HG03095 (cell line): ENCODE results near the gene ID4.
"Not testable (repeated sequence)": the region's sequence is repeated elsewhere in the genome, so short reads cannot be mapped to it uniquely, and the experiment has no call there.

Experiments used
- ATAC-seq: cut with Tn5 transposase; IDR thresholded peaks from one replicate; pipeline ENCODE4 v1.9.1; 2021; ENCODE audit warnings: moderate library complexity; ENCODE audit not compliant: unreplicated experiment

Gene ID4

GRCh38 chr6:19831358-19831757 lies 5.8 kb upstream of the ID4 start:
- no peak for ATAC-seq

GRCh38 chr6:19833947-19834346 lies 3.2 kb upstream of the ID4 start:
- ATAC-seq: no peak

GRCh38 chr6:19834858-19835257 lies 2.3 kb upstream of the ID4 start:
- ATAC-seq: no peak

- no peak for ATAC-seq
Observed at GRCh38 chr6:19835605-19836004, 1.6 kb upstream of the ID4 start.

DNA sequence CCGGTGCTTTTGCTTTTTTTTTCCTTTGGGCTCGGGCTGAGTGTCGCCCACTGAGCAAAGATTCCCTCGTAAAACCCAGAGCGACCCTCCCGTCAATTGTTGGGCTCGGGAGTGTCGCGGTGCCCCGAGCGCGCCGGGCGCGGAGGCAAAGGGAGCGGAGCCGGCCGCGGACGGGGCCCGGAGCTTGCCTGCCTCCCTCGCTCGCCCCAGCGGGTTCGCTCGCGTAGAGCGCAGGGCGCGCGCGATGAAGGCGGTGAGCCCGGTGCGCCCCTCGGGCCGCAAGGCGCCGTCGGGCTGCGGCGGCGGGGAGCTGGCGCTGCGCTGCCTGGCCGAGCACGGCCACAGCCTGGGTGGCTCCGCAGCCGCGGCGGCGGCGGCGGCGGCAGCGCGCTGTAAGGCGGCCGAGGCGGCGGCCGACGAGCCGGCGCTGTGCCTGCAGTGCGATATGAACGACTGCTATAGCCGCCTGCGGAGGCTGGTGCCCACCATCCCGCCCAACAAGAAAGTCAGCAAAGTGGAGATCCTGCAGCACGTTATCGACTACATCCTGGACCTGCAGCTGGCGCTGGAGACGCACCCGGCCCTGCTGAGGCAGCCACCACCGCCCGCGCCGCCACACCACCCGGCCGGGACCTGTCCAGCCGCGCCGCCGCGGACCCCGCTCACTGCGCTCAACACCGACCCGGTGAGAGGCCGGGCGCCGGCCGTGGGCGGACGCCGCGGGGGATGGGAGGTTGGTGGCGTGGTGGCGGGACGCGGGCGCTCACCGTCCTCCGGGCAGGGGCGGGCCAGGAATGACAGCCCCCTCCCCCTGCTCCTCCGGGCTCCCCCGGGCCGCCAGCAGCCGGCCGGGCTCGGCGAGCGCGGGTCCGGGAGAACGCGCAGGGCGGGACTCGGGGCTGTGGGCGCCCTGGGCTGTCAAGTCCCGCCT lies 606 bp downstream of the ID4 start:
- no peak for ATAC-seq

- no peak for ATAC-seq
Observed at GRCh38 chr6:19838442-19839236, 1.5 kb downstream of the ID4 start.

DNA sequence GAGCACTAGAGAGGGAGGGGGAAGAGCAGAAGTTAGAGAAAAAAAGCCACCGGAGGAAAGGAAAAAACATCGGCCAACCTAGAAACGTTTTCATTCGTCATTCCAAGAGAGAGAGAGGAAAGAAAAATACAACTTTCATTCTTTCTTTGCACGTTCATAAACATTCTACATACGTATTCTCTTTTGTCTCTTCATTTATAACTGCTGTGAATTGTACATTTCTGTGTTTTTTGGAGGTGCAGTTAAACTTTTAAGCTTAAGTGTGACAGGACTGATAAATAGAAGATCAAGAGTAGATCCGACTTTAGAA lies 2.0 kb downstream of the ID4 start:
- ATAC-seq: no peak

- ATAC-seq: no peak
Observed at GRCh38 chr6:19839788-19840187, 2.6 kb downstream of the ID4 start.

DNA sequence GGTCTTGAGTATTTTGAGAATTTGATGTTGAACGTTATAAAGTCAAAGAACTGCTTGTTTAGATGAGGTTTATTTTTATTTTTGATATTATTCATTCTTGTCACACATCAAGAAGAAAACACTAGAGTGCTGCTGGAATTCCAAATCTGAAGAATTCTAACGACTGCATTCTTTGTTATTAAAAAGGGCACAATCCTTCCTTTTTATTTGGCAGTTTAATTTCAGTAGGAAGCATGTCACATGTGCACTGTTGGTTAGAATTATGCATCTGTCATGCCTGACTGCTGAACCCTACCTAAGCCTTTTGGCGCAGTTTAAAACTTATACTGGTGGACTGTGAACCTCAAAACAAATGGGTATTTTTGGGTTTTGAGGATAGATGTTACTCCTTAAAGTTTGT lies 4.0 kb downstream of the ID4 start:
- ATAC-seq: no peak

GRCh38 chr6:19842030-19842615 lies 5.0 kb downstream of the ID4 start:
- ATAC-seq: no peak

- ATAC-seq: no peak
Observed at GRCh38 chr6:19844689-19845088, 7.5 kb downstream of the ID4 start.

DNA sequence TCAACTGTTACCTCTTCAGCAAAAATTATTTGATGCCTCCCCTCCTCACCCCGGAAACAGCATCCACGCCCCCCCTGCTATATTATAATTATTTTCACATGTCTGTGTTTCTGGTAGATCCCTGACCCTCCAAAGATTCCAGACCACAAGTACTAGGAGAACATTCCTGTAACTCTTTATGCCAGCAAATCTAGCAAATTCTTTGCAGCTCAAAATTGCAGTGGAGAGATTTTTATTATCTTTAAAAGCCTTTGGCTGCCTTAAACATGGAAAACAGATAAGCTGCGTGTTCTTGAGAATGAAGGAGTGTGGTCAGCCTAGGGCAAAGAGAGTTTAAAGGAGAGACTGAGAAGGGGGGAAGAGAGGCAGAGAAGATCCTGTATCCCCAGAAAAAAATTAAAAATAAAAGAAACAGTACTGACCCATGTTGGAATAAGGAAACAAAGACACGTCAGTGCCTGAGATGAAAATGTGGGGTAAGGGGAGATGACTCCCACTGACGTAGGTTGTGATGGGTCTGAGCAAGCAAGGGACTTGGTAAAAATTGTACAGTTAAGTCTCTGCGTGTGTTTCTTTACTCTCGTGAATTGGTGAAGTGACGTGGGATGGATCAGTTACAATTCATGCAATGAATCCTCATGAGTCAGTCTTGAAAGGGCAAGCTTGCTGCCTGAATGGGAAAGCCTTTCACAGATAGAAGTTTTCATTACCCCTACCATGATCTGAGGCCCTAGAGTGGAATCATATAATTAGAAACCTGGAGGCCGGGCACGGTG lies 8.3 kb downstream of the ID4 start:
- no peak for ATAC-seq

DNA sequence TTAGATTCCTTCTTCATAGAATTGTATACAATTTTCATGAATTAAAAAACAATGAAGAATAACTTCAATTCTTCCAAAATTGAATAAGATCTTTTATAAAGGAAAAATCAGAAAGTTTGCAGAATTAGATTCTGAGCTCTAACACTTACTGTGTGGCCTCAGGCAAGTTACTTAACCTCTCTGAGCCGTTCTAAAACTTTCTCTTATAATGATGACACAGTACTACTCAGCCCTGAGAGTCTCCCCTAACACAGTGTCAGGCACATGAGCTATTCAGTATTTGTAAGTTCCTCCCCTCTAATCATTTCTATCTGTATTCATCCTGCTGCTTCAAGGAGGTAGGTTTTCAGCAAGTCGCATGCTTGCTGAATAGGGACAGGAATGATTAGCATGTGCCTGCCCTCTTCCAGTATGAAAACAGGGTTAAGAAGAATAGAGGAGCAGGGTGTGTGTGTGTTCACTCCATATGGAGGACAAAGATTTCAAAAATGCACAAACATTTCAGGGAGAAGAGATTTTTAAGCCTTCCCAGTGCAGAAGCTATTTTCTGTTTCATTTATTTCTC lies 11.4 kb downstream of the ID4 start:
- ATAC-seq: no peak

- ATAC-seq: no peak
Observed at GRCh38 chr6:19849196-19849595, 12.0 kb downstream of the ID4 start.

DNA sequence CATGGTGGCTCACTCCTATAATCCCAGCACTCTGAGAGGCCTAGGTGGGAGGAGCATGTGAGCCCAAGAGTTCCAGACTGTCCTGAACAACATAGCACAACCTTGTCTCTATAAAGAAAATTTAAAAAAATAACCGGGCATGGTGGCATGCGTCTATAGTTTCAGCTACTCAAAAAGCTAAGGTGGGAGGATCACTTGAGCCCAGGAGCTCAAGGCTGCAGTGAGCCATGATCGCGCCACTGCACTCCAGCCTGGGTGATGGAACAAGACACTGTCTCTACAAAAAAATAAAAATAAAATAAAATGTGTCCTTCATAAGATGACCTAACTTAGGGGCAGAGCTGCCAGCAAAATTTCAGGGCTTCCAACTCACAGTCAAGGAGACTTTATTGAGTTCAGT lies 12.6 kb downstream of the ID4 start:
- ATAC-seq: no peak

- no peak for ATAC-seq
Observed at GRCh38 chr6:19851241-19852089, 14.3 kb downstream of the ID4 start.

DNA sequence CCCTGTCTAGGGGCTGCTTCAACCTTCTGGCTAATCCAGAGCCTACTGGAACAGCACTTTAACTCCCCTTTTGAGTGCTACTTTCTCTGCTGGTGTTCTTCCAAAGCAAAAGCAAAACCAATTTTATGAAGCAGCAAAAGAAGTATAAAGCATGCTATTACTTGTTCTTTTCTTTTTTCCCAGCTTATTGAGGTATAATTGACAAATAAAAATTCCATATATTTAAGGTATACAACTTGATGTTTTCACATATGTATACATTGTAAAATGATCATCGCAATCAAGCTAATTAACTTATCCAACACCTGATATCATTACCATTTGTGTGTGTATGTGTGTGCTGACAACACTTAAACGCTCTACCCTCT lies 14.9 kb downstream of the ID4 start:
- ATAC-seq: no peak

- ATAC-seq: no peak
Observed at GRCh38 chr6:19852927-19853326, 15.8 kb downstream of the ID4 start.

- ATAC-seq: not testable (repeated sequence)
Observed at GRCh38 chr6:19854421-19855015, 17.3 kb downstream of the ID4 start.

GRCh38 chr6:19855536-19855935 lies 18.4 kb downstream of the ID4 start:
- ATAC-seq: no peak
